K562 (cell line): ENCODE measurements around the gene MRPL42. TPM values are rescaled to one million over a fixed set of nuclear protein-coding genes. Genes with fewer than 3 reads are reported as not detected.
A peak's percentile ranks its signal among the peaks of the same experiment; 100 is the strongest.

Experiments
- ATAC-seq: fragments of 200-7000 bp; cut with Tn5 transposase; 3 replicates; pipeline ENCODE4 v1.9.1; 2020; ENCODE audit warnings: moderate library complexity
- BruUV-seq: library from RNA; stranded (reverse); fragments of 400-500 nt; replicated peaks from 2 replicates; lab custom pipeline; 2021; lab: Mats Ljungman, UMichigan
- CTCF ChIA-PET: fragments of 300-600 bp; formaldehyde crosslinking; extraction: SDS; loops from one replicate; lab custom pipeline; 2021; ENCODE audit warnings: low intra/inter-chr PET ratio; lab: Yijun Ruan, JAX
- POLR2A ChIA-PET: fragments of 300-600, 350-650 bp; sonication (Branson Sonifier 250); formaldehyde crosslinking; extraction: SDS; loops from one replicate; lab custom pipeline; 2021; ENCODE audit warnings: antibody characterized with exemption, inconsistent platforms; lab: Yijun Ruan, JAX
- DNase-seq, 4 experiments: peaks; one replicate each; pipeline versions ENCODE4 v3.0.0 to v3.0.0-alpha.2; 2011 to 2018; ENCODE audit warnings: low spot score in 3 of 4, mixed read lengths in 3 of 4; ENCODE audit errors: extremely low read depth in 1 of 4
- FAIRE-seq: peaks from 2 replicates; lab custom pipeline; 2011; peaks lifted over from hg19 to GRCh38; lab: Jason Lieb, UNC
- H2AFZ ChIP-seq: 2 replicates; pipeline ENCODE4 v1.6.0; 2011; ENCODE audit warnings: low read depth, low read length, control low read depth, inconsistent platforms
- H3K27ac ChIP-seq: fragments of 200-600 bp; 3 replicates; pipeline ENCODE4 v1.8.0; 2011; ENCODE audit warnings: low read depth, mild to moderate bottlenecking, control low read depth, inconsistent platforms, low read length, moderate library complexity, mixed read lengths; ENCODE audit errors: extremely low read depth
- H3K27me3 ChIP-seq, 2 experiments: fragments of 300-600 bp in 1 of 2; 2 replicates in 1 of 2; 3 replicates in 1 of 2; pipeline versions ENCODE4 v1.6.0 to v1.8.0; 2011; ENCODE audit warnings: inconsistent platforms in 2 of 2, low read length in 2 of 2, mild to moderate bottlenecking in 1 of 2, mixed read lengths in 1 of 2, moderate library complexity in 1 of 2; ENCODE audit not compliant: control insufficient read depth in 2 of 2, insufficient read depth in 2 of 2
- H3K36me3 ChIP-seq: fragments of 300-600 bp; 3 replicates; pipeline ENCODE4 v1.8.0; 2011; ENCODE audit warnings: mild to moderate bottlenecking, low read length, inconsistent platforms; ENCODE audit not compliant: control insufficient read depth, insufficient read depth
- H3K4me1 ChIP-seq, 2 experiments: fragments of 200-600 bp in 1 of 2; replicated peaks in 1 of 2; 2 replicates in 1 of 2; 3 replicates in 1 of 2; pipeline versions ENCODE4 v1.5.1 to v1.8.0; 2011; ENCODE audit warnings: inconsistent platforms in 2 of 2, low read length in 2 of 2, mild to moderate bottlenecking in 1 of 2, mixed read lengths in 1 of 2, moderate library complexity in 1 of 2; ENCODE audit not compliant: control insufficient read depth in 2 of 2, insufficient read depth in 2 of 2
- H3K4me2 ChIP-seq: 2 replicates; pipeline ENCODE4 v1.6.1; 2011; ENCODE audit warnings: low read length, control low read depth, inconsistent platforms, mixed read lengths; ENCODE audit not compliant: insufficient read depth
- H3K4me3 ChIP-seq: fragments of 200-600 bp; sonication (generic), shearing (Covaris generic); 2 replicates; pipeline ENCODE4 v1.5.1; 2016; ENCODE audit warnings: control low read depth, inconsistent platforms
- H3K79me2 ChIP-seq: fragments of 200-600 bp; 3 replicates; pipeline ENCODE4 v1.8.0; 2011; ENCODE audit warnings: low read length, inconsistent platforms; ENCODE audit not compliant: control insufficient read depth, insufficient read depth
- H3K9ac ChIP-seq, 2 experiments: 2 replicates each; pipeline versions ENCODE4 v1.6.0 to v1.6.1; 2011; ENCODE audit warnings: low read depth in 2 of 2, low read length in 2 of 2, control low read depth in 1 of 2, inconsistent platforms in 1 of 2, mild to moderate bottlenecking in 1 of 2, mixed read lengths in 1 of 2; ENCODE audit not compliant: insufficient read depth in 1 of 2
- H3K9me1 ChIP-seq: one replicate; pipeline ENCODE4 v1.6.0; 2011; ENCODE audit warnings: inconsistent platforms, mild to moderate bottlenecking, low read length, moderate library complexity; ENCODE audit not compliant: control insufficient read depth, insufficient read depth
- H3K9me3 ChIP-seq: replicated peaks from 2 replicates; pipeline ENCODE4 v1.5.1; 2011; ENCODE audit warnings: low read depth, low read length, inconsistent platforms; ENCODE audit not compliant: control insufficient read depth, insufficient read depth
- H4K20me1 ChIP-seq: replicated peaks from 2 replicates; pipeline ENCODE4 v1.6.1; 2011; ENCODE audit warnings: low read length, inconsistent platforms, mixed read lengths; ENCODE audit not compliant: control insufficient read depth, insufficient read depth
- BDP1 ChIP-seq: IDR thresholded peaks from 3 replicates; pipeline ENCODE4 v1.6.1; 2011; ENCODE audit not compliant: insufficient read length, insufficient read depth
- DPF2 ChIP-seq: fragments of 450-650 bp; IDR thresholded peaks from 2 replicates; pipeline ENCODE4 v1.6.1; 2016
- GATA2 ChIP-seq: sonication (generic); formaldehyde crosslinking; IDR thresholded peaks from 2 replicates; pipeline ENCODE4 v1.4.0; 2020; ENCODE audit warnings: mild to moderate bottlenecking, missing genetic modification reagents
- MTA1 ChIP-seq: fragments of 450-650 bp; IDR thresholded peaks from 2 replicates; pipeline ENCODE4 v1.6.1; 2017; ENCODE audit warnings: borderline replicate concordance
- NCOA6 ChIP-seq: fragments of 450-650 bp; IDR thresholded peaks from 2 replicates; pipeline ENCODE4 v1.6.1; 2017; ENCODE audit warnings: mild to moderate bottlenecking
- NFRKB ChIP-seq: fragments of 450-650 bp; IDR thresholded peaks from 2 replicates; pipeline ENCODE4 v1.6.1; 2016; ENCODE audit warnings: low read depth
- SREBF1 ChIP-seq: fragments of 150-350 bp; IDR thresholded peaks from 2 replicates; pipeline ENCODE4 v1.6.1; 2014; ENCODE audit warnings: antibody characterized with exemption, low read depth, low read length, borderline replicate concordance
- STAT5A ChIP-seq: IDR thresholded peaks from 2 replicates; pipeline ENCODE4 v1.6.1; 2012; ENCODE audit warnings: low read length, inconsistent platforms, borderline replicate concordance
- TAF7 ChIP-seq: fragments of 450-650 bp; IDR thresholded peaks from 2 replicates; pipeline ENCODE4 v1.6.1; 2016; ENCODE audit warnings: missing genetic modification characterization, missing compliant biosample characterization
- TARDBP ChIP-seq: fragments of 450-650 bp; IDR thresholded peaks from 2 replicates; pipeline ENCODE4 v1.6.1; 2016
- YBX1 ChIP-seq: fragments of 450-650 bp; IDR thresholded peaks from 2 replicates; pipeline ENCODE4 v1.7.1; 2016; ENCODE audit warnings: mild to moderate bottlenecking
- ZNF212 ChIP-seq: fragments of 450-650 bp; formaldehyde crosslinking; IDR thresholded peaks from 2 replicates; pipeline ENCODE4 v1.4.0; 2020; ENCODE audit warnings: mild to moderate bottlenecking
- ZNF239 ChIP-seq: fragments of 250-450 bp; sonication (Bioruptor Pico); IDR thresholded peaks from 2 replicates; pipeline ENCODE4 v1.4.0; 2020; ENCODE audit warnings: mild to moderate bottlenecking
- ZNF311 ChIP-seq: fragments of 250-450 bp; sonication (Bioruptor Pico); IDR thresholded peaks from 2 replicates; pipeline ENCODE4 v1.4.0; 2020; ENCODE audit warnings: mild to moderate bottlenecking, moderate library complexity
- ZNF507 ChIP-seq: conservative IDR thresholded peaks from 2 replicates; pipeline ENCODE4 v1.6.1; 2017; ENCODE audit warnings: missing genetic modification characterization, missing compliant biosample characterization
- WGBS: fragments of 100-300 bp; shearing (Covaris generic); methylation state at CpG from one replicate; pipeline ENCODE4 v1.1.6; 2016; ENCODE audit warnings: low coverage, mixed read lengths; ENCODE audit not compliant: insufficient coverage; ENCODE audit errors: missing lambda C conversion rate; 5-methylcytosine and 5-hydroxymethylcytosine counted together
- in situ Hi-C: fragments of 300-500 bp; cut with MboI; formaldehyde crosslinking; loops from 4 replicates; pipeline ENCODE4 v1.15.0; 2018; ENCODE audit warnings: inconsistent platforms, mixed read lengths
- intact Hi-C: fragments of 100-400 bp; cut with micrococcal nuclease; formaldehyde crosslinking; loops from 2 replicates; pipeline ENCODE4 v1.14.2; 2022
- polyA plus RNA-seq, 8 experiments: library from polyadenylated mRNA; depleted of rRNA in 4 of 8; stranded (reverse) in 5 of 8; unstranded in 3 of 8; fragments of >200 nt; fragmentation: Nextera tagmentation in 2 of 8; fragmentation: Illumina TruSeq in 1 of 8; extraction: Ambion mirVana in 2 of 8; extraction: Trizol in 1 of 8; gene quantifications; 2 replicates each; pipeline versions ENCODE4 v1.2.1 to v1.2.3, GENCODE V29; 2011 to 2014; ENCODE audit warnings: inconsistent platforms in 1 of 8, missing spikeins in 1 of 8
- total RNA-seq, 7 experiments: library from RNA; depleted of rRNA in 6 of 7; stranded (reverse); fragments of >200 nt in 6 of 7; fragmentation: Illumina TruSeq in 2 of 7; extraction: Trizol in 2 of 7; gene quantifications; 2 replicates each; pipeline versions ENCODE4 v1.2.1 to v1.2.3, GENCODE V29; 2011 to 2021; ENCODE audit warnings: low replicate concordance in 1 of 7
- TF ChIP-seq, protein P1 (sequence below): fragments of 450-650 bp; IDR thresholded peaks from 2 replicates; pipeline ENCODE4 v1.6.1; 2016
- TF ChIP-seq, protein P2 (sequence below): fragments of 200-800 bp; sonication (Bioruptor generic); IDR thresholded peaks from 2 replicates; pipeline ENCODE4 v1.6.1; 2017; ENCODE audit warnings: missing genetic modification characterization, missing compliant biosample characterization
- TF ChIP-seq, protein P3 (sequence below), 2 experiments: IDR thresholded peaks in 1 of 2; conservative IDR thresholded peaks in 1 of 2; 2 replicates each; pipeline ENCODE4 v1.6.1; 2016; ENCODE audit warnings: low read depth in 2 of 2, mild to moderate bottlenecking in 1 of 2, missing compliant biosample characterization in 1 of 2, missing genetic modification characterization in 1 of 2, moderate library complexity in 1 of 2

Gene MRPL42
- total and polyA plus RNA-seq, 9 of the 15 experiments (the other 6 are each of a cell fraction or from before 2014, with no cell fraction given), result 104 to 806 (median 218) TPM

DNA sequence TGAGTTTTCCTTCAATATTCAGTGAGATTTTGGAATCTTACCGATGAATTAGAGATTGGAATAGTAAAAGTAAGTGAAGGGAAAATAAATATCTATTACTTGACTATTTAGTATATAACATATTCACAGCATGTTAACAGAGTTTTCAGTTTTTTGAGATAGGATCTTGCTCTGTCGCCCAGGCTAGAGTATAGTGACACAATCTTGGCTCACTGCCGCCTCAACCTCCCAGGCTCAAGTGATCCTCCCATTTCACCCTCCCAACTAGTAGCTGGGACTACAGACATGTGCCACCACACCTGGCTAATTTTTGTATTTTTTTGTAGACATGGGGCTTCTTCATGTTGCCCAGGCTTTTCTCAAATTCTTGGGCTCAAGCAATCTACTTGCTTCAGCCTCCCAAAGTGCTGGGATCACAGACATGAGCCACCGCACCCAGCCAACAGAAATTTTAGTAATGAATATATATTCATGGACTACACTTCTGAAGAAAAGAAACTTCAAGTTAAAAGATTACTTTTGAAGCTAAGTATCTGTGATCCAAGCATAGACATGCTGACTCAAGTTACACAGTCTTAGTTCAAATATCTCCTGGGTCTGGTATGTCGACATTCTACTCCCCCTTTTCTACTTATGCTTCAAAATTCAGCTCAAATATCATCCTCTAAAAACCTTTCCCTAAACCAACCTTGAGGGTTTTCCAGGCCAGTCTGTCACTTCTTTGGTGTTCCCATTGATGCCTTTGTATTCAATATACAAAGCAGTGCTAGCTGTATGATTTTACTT lies 39.3 kb upstream of the MRPL42 start:
- WGBS, result 14% methylated on average over 5 of the region's 5 CpGs
- BruUV-seq, result no TSS peak
- H3K9me3 ChIP-seq, result no peaks in the 10 kb centered on the region
- peaks cover 6% of the 10 kb centered on the region; the same call in 2 of the 3 replicates for H3K36me3 ChIP-seq
- ChIA-PET POLR2A (interaction anchor here (0.6 to 2.9 kb wide), 7 partner anchors 8 to 1161 kb away, joined by 3 to 16 read pairs (median 4); no protein-coding TSS in a partner anchor), CTCF (interaction anchor here (0.7 kb wide), 1 partner anchor 375 kb away, joined by 3 read pairs; no protein-coding TSS in a partner anchor)
- peaks cover 98% of the 10 kb centered on the region for H3K79me2 ChIP-seq
- in situ Hi-C loops (loop anchor here (10.0 kb wide), 1 partner anchor 677 kb away; no protein-coding TSS in a partner anchor), intact Hi-C loops (loop anchor here (10.0 kb wide), 1 partner anchor 677 kb away; no protein-coding TSS in a partner anchor)
- H3K27me3 ChIP-seq, result no peaks in the 10 kb centered on the region
- H3K4me2 ChIP-seq, result peak overlapping the region; percentile 19; the same call in 1 of the 2 replicates
- H2AFZ ChIP-seq, result no peak overlapping the region
- peaks cover 5 to 8% of the 10 kb centered on the region in 2 experiments; a peak in 3 of 5 replicates for H3K4me1 ChIP-seq
- peak; percentile 72 for ATAC-seq
- no peak overlapping the region for H3K4me3 ChIP-seq
- H3K27ac ChIP-seq, result peak overlapping the region; percentile 44; the same call in 1 of the 3 replicates
- peak in 1 of 4 experiments; percentile 64 for DNase-seq
- peak; percentile 57 for FAIRE-seq
- H3K9ac ChIP-seq, result 0 out of 4 replicates have a peak overlapping the region, but pooled peaks of 1 of the 2 experiments have one; percentile 5
- H3K9me1 ChIP-seq, result no peaks in the 10 kb centered on the region
- H4K20me1 ChIP-seq, result peaks cover 35% of the 10 kb centered on the region
- TF ChIP-seq TAF7 (tag), result no peak
- TF ChIP-seq BDP1, result no peak
- no peak for TF ChIP-seq ZNF507 (tag)
- no peak for TF ChIP-seq ZNF212 (CRISPR knock-in tag)
- no peak for TF ChIP-seq ZNF311 (CRISPR knock-in tag)
- TF ChIP-seq, protein P1, sequence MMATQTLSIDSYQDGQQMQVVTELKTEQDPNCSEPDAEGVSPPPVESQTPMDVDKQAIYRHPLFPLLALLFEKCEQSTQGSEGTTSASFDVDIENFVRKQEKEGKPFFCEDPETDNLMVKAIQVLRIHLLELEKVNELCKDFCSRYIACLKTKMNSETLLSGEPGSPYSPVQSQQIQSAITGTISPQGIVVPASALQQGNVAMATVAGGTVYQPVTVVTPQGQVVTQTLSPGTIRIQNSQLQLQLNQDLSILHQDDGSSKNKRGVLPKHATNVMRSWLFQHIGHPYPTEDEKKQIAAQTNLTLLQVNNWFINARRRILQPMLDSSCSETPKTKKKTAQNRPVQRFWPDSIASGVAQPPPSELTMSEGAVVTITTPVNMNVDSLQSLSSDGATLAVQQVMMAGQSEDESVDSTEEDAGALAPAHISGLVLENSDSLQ, result peak; percentile 48
- TF ChIP-seq SREBF1, result no peak
- 0 out of 2 replicates have a peak, but pooled peaks have one; percentile 40 for TF ChIP-seq DPF2
- no peak for TF ChIP-seq MTA1
- no peak for TF ChIP-seq NCOA6
- TF ChIP-seq TARDBP, result no peak
- TF ChIP-seq GATA2 (CRISPR knock-in tag), result 0 out of 2 replicates have a peak, but pooled peaks have one; percentile 24
- TF ChIP-seq YBX1, result no peak
- TF ChIP-seq NFRKB, result no peak
- TF ChIP-seq, protein P2, sequence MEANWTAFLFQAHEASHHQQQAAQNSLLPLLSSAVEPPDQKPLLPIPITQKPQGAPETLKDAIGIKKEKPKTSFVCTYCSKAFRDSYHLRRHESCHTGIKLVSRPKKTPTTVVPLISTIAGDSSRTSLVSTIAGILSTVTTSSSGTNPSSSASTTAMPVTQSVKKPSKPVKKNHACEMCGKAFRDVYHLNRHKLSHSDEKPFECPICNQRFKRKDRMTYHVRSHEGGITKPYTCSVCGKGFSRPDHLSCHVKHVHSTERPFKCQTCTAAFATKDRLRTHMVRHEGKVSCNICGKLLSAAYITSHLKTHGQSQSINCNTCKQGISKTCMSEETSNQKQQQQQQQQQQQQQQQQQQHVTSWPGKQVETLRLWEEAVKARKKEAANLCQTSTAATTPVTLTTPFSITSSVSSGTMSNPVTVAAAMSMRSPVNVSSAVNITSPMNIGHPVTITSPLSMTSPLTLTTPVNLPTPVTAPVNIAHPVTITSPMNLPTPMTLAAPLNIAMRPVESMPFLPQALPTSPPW (CRISPR knock-in tag), result no peak
- TF ChIP-seq, protein P3, sequence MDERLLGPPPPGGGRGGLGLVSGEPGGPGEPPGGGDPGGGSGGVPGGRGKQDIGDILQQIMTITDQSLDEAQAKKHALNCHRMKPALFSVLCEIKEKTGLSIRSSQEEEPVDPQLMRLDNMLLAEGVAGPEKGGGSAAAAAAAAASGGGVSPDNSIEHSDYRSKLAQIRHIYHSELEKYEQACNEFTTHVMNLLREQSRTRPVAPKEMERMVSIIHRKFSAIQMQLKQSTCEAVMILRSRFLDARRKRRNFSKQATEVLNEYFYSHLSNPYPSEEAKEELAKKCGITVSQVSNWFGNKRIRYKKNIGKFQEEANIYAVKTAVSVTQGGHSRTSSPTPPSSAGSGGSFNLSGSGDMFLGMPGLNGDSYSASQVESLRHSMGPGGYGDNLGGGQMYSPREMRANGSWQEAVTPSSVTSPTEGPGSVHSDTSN (CRISPR knock-in tag; IDR thresholded peaks at IDR 0.05; ENCODE audit: low read depth), result no peak
- TF ChIP-seq, protein P3 (tag; conservative IDR thresholded peaks at IDR 0.05; ENCODE audit: low read depth), result peak; percentile 54
- no peak for TF ChIP-seq STAT5A
- TF ChIP-seq ZNF239, result no peak
